ENCODE measurements around the gene TSHZ1. TPM values are rescaled to one million over a fixed set of nuclear protein-coding genes. Genes with fewer than 3 reads are reported as not detected.

Gene TSHZ1
- total RNA-seq, 1 donor from 2014 or later: 8.0 TPM

- DNase-seq (ENCODE audit: low spot score): no peak
- Mint-ChIP-seq H3K36me3 (ENCODE audit: low read depth) (peaks cover 2% of the 10 kb centered on the region), H3K4me3 (ENCODE audit: unreplicated experiment) (no peak overlapping the region), H3K27me3 (ENCODE audit: low read depth) (no peaks in the 10 kb centered on the region), H3K4me1 (ENCODE audit: low read depth) (no peaks in the 10 kb centered on the region), H3K9me3 (ENCODE audit: low read depth) (peaks cover 5% of the 10 kb centered on the region), H3K27ac (ENCODE audit: unreplicated experiment) (no peak overlapping the region)
- TF ChIP-seq, protein P1, sequence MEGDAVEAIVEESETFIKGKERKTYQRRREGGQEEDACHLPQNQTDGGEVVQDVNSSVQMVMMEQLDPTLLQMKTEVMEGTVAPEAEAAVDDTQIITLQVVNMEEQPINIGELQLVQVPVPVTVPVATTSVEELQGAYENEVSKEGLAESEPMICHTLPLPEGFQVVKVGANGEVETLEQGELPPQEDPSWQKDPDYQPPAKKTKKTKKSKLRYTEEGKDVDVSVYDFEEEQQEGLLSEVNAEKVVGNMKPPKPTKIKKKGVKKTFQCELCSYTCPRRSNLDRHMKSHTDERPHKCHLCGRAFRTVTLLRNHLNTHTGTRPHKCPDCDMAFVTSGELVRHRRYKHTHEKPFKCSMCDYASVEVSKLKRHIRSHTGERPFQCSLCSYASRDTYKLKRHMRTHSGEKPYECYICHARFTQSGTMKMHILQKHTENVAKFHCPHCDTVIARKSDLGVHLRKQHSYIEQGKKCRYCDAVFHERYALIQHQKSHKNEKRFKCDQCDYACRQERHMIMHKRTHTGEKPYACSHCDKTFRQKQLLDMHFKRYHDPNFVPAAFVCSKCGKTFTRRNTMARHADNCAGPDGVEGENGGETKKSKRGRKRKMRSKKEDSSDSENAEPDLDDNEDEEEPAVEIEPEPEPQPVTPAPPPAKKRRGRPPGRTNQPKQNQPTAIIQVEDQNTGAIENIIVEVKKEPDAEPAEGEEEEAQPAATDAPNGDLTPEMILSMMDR (IDR thresholded peaks at IDR 0.05): no peak
Measured at GRCh38 chr18:75238786-75239185, 28.2 kb downstream of the TSHZ1 start.

GRCh38 chr18:75240433-75240832, 29.8 kb downstream of the TSHZ1 start:
- Mint-ChIP-seq H3K9me3 (ENCODE audit: low read depth) (peaks cover 5% of the 10 kb centered on the region), H3K4me1 (ENCODE audit: low read depth) (no peaks in the 10 kb centered on the region)
- TF ChIP-seq, protein P1 (IDR thresholded peaks at IDR 0.05): no peak

DNA sequence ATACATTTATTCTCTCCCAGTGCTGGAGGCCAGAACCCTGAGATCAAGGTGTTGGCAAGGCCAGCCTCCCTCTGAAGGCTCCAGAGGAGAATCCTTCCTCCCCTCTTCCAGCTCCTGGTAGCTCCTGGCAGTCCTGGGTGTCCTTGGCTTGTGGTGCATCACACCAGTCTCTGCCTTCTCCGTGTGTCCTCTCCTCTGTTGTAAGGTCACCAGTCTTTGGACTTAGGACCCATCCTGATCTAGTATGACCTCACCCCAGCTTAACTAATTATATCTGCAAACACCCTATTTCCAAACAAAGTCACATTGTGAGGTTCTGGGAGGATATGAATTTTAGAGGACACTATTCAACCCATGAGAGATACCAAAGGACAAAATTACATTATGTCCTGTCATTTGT, 31.1 kb downstream of the TSHZ1 start:
- Mint-ChIP-seq H3K27ac (ENCODE audit: unreplicated experiment) (no peak overlapping the region), H3K4me3 (ENCODE audit: unreplicated experiment) (no peak overlapping the region), H3K27me3 (ENCODE audit: low read depth) (no peaks in the 10 kb centered on the region), H3K4me1 (ENCODE audit: low read depth) (peaks cover under 1% of the 10 kb centered on the region), H3K9me3 (ENCODE audit: low read depth) (peaks cover 5% of the 10 kb centered on the region), H3K36me3 (ENCODE audit: low read depth) (no peaks in the 10 kb centered on the region)
- TF ChIP-seq, protein P1 (IDR thresholded peaks at IDR 0.05): no peak
- no peak for DNase-seq (ENCODE audit: low spot score)

More at GRCh38 chr18:75240433-75240832, 29.8 kb downstream of the TSHZ1 start:
- Mint-ChIP-seq H3K27me3 (ENCODE audit: low read depth) (no peaks in the 10 kb centered on the region), H3K36me3 (ENCODE audit: low read depth) (peaks cover 2% of the 10 kb centered on the region), H3K27ac (ENCODE audit: unreplicated experiment) (no peak overlapping the region), H3K4me3 (ENCODE audit: unreplicated experiment) (no peak overlapping the region)
- DNase-seq (ENCODE audit: low spot score): no peak

DNA sequence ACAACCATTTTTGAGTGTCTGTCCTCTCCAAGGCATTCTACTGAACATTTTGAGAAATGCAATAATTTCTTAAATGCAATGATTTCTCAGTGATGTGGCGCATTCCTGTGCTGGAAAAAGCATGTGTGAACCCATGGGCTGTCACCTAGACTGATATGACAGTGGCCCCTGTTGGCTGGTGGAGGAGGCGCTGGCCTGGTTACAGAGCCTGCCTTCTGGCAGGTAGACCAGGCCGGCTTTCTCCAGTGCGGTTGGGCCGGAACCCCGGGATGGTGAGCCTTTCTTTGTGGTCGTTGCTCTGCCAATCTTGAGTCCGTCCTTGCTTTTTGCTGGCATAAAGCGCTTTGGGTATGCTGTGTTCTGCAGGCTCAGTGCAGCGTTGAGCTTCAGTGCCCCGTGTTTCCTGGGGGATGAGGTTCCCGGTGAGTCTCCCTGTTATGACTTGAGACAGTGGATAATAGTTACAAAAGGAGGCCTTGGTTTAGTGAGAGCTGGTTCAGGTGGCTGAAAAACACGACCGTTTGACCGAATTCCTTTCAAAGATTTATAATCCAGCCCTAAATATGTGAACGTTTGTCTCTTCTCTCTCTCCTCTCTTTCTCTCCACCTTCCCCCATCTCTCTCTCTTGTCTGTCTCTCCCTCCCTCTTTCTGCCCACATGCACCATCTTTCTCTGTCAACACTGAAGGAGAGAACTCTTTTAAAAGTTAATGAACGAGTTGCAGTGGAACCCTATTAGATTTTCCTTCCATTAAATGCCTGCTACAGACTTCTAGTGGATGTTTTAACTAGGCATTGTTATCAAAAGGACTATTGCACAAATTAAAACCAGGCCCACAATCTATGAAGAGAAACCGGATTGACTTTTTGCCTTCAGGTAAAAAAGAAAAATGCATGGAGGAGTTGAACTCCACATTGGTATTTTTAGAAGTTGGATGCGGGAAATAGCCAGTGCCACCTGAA, 34.0 kb downstream of the TSHZ1 start:
- Mint-ChIP-seq H3K9me3 (ENCODE audit: low read depth) (peaks cover 5% of the 10 kb centered on the region), H3K36me3 (ENCODE audit: low read depth) (no peaks in the 10 kb centered on the region), H3K27ac (ENCODE audit: unreplicated experiment) (no peak overlapping the region), H3K27me3 (ENCODE audit: low read depth) (no peaks in the 10 kb centered on the region), H3K4me1 (ENCODE audit: low read depth) (peaks cover 20% of the 10 kb centered on the region), H3K4me3 (ENCODE audit: unreplicated experiment) (no peak overlapping the region)
- TF ChIP-seq, protein P1 (IDR thresholded peaks at IDR 0.05): peak; percentile 33
- no peak for DNase-seq (ENCODE audit: low spot score)

DNA sequence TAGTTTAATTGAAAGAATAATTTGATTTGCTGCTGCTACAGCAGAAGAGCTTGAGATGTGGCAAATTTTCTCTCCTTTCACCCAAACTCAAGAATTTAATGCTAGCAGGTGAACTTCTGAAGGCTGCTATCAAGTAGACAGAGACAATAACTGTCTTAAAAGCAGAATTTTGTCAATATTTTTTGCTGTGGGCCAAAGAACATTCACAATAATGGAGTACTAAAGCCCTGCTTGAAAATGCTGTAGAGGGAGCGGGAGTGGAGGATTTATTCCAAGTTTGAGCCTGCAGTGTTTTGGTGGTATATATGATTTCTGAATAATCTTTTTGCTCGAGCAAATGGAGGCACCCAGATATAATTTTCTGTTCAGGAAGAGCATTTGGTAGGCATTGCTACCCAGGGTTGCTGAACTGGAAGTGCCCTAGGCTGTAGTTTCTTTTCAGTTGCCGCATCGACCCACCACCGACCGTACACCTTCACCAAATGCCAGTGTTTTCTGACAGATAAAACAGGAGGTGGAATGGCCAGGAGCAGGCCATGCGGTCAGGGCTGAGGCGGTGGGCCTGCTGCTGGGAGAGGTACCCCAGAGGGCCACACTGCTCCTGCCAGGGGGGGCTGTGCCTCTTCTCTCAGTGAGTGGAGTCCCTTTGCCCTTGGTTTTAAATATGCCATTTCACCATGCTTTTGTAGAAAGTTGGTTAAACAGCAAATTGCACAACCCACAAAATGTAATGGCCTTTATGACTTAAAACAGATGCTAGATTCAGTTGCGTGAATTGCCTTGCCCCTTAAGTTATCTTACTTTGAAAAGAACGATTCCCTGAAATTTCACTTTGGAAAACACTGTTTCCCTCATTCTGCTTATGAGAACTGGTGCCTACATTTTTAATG, 36.4 kb downstream of the TSHZ1 start:
- no peak for DNase-seq (ENCODE audit: low spot score)
- peak overlapping the region; percentile 86 for H3K27ac Mint-ChIP-seq (ENCODE audit: unreplicated experiment)
- H3K9me3 Mint-ChIP-seq (ENCODE audit: low read depth): no peaks in the 10 kb centered on the region
- H3K36me3 Mint-ChIP-seq (ENCODE audit: low read depth): no peaks in the 10 kb centered on the region
- H3K4me1 Mint-ChIP-seq (ENCODE audit: low read depth): peaks cover 28% of the 10 kb centered on the region
- TF ChIP-seq, protein P1 (IDR thresholded peaks at IDR 0.05): no peak
- H3K4me3 Mint-ChIP-seq (ENCODE audit: unreplicated experiment): peak overlapping the region; percentile 75
- no peaks in the 10 kb centered on the region for H3K27me3 Mint-ChIP-seq (ENCODE audit: low read depth)

All from chondrocyte (in vitro differentiated cells).